ENCODE data around the gene NEFH.

GRCh38 chr22:29481265-29482000 is 1.4 kb downstream of the NEFH start:
- TF ChIP-seq, protein P1, sequence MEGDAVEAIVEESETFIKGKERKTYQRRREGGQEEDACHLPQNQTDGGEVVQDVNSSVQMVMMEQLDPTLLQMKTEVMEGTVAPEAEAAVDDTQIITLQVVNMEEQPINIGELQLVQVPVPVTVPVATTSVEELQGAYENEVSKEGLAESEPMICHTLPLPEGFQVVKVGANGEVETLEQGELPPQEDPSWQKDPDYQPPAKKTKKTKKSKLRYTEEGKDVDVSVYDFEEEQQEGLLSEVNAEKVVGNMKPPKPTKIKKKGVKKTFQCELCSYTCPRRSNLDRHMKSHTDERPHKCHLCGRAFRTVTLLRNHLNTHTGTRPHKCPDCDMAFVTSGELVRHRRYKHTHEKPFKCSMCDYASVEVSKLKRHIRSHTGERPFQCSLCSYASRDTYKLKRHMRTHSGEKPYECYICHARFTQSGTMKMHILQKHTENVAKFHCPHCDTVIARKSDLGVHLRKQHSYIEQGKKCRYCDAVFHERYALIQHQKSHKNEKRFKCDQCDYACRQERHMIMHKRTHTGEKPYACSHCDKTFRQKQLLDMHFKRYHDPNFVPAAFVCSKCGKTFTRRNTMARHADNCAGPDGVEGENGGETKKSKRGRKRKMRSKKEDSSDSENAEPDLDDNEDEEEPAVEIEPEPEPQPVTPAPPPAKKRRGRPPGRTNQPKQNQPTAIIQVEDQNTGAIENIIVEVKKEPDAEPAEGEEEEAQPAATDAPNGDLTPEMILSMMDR (IDR thresholded peaks at IDR 0.05), result no peak
- no peak for TF ChIP-seq POLR2A (IDR thresholded peaks at IDR 0.05)
